ENCODE data around the gene TP53I13.

DNA sequence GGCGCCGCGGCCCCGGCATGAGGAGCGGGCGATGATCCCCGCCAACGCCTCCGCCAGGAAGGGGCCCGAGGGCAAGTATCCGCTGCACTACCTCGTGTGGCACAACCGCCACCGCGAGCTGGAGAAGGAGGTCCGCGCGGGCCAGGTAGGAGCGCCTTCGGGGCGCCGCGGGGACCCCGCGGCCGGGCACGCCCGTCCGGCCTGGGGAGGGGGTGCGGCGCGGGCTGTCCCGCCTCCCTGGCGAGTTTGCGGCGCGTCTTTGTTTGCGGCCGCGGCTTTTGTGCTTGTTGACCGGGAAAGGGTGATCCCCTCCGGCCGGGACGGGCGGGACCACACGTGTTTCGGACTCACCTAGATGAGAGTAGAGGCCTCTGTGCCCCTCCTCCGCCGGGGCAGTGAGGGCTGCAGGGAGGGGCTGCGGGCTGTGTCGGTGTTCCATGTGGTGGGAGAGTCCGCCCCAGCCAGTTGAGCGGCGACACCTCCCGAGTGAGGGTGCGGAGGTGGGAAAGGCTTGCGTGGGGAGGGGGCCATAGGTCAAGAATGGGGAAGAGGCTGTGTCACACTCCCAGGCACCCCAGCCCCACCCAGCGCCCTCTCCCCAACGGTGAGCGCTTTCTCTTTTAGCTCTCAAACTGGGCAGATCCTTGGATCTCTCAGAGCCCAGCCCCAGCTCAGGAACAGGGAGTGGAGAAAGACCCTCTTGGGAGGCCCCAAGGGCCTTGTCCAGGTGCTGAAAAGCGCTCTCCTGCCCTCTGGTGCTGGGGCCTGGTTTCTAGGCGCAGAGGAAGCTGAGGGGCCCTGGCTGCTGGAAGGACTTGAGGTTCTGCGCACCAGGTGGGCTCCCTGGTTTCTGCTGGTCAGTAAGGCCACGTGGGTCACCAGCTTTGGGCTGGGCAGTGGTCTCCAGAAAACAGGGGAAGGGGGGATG is 25.4 kb downstream of the TP53I13 start:
- TF ChIP-seq CTCF (IDR thresholded peaks at IDR 0.05 in 8 of 11, conservative IDR thresholded peaks at IDR 0.05 in 3 of 11) (peak in 3 of 11 experiments; percentile 15 to 28 (median 22)), POLR2A (IDR thresholded peaks at IDR 0.05) (no peak)

Measured in spleen (tissue), 7 donors.